ENCODE data around the gene MYO9A.

DNA sequence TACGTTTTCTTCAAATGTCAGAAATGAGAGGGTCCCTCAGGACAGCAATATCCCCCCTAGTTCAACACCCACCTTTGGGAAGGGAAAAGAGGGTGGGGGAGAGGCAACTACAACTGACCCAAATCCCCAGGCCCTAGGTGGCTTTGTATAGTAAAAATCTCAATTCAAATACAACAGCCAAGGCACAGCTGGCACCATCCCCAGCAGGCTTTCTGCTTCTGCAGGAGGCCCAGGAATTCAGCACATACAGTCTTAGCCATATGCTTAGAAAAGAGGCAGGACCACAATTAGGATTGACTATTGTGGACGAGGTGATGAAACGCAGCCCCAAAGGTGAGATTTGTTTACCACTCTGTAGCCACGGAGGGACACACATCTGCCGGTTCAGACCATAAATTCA, 291.8 kb downstream of the MYO9A start:
- TF ChIP-seq GABPA (IDR thresholded peaks at IDR 0.05; ENCODE audit: low read depth) (no peak), POLR2AphosphoS5 (IDR thresholded peaks at IDR 0.05; ENCODE audit: low read depth) (no peak), SPI1 (IDR thresholded peaks at IDR 0.05; ENCODE audit: borderline replicate concordance, low read depth) (no peak)
- TF ChIP-seq, protein P1, sequence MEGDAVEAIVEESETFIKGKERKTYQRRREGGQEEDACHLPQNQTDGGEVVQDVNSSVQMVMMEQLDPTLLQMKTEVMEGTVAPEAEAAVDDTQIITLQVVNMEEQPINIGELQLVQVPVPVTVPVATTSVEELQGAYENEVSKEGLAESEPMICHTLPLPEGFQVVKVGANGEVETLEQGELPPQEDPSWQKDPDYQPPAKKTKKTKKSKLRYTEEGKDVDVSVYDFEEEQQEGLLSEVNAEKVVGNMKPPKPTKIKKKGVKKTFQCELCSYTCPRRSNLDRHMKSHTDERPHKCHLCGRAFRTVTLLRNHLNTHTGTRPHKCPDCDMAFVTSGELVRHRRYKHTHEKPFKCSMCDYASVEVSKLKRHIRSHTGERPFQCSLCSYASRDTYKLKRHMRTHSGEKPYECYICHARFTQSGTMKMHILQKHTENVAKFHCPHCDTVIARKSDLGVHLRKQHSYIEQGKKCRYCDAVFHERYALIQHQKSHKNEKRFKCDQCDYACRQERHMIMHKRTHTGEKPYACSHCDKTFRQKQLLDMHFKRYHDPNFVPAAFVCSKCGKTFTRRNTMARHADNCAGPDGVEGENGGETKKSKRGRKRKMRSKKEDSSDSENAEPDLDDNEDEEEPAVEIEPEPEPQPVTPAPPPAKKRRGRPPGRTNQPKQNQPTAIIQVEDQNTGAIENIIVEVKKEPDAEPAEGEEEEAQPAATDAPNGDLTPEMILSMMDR (IDR thresholded peaks at IDR 0.05; ENCODE audit: insufficient read depth, low read length): no peak
- TF ChIP-seq, protein P2, sequence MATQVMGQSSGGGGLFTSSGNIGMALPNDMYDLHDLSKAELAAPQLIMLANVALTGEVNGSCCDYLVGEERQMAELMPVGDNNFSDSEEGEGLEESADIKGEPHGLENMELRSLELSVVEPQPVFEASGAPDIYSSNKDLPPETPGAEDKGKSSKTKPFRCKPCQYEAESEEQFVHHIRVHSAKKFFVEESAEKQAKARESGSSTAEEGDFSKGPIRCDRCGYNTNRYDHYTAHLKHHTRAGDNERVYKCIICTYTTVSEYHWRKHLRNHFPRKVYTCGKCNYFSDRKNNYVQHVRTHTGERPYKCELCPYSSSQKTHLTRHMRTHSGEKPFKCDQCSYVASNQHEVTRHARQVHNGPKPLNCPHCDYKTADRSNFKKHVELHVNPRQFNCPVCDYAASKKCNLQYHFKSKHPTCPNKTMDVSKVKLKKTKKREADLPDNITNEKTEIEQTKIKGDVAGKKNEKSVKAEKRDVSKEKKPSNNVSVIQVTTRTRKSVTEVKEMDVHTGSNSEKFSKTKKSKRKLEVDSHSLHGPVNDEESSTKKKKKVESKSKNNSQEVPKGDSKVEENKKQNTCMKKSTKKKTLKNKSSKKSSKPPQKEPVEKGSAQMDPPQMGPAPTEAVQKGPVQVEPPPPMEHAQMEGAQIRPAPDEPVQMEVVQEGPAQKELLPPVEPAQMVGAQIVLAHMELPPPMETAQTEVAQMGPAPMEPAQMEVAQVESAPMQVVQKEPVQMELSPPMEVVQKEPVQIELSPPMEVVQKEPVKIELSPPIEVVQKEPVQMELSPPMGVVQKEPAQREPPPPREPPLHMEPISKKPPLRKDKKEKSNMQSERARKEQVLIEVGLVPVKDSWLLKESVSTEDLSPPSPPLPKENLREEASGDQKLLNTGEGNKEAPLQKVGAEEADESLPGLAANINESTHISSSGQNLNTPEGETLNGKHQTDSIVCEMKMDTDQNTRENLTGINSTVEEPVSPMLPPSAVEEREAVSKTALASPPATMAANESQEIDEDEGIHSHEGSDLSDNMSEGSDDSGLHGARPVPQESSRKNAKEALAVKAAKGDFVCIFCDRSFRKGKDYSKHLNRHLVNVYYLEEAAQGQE (IDR thresholded peaks at IDR 0.05; ENCODE audit: insufficient replicate concordance, low read depth): no peak
